Pancreas (tissue), 10 donors: Measurements from ENCODE around the gene ADCYAP1R1. TPM values are rescaled to one million over a fixed set of nuclear protein-coding genes. Genes with fewer than 3 reads are reported as not detected.

Source experiments
- ATAC-seq, 4 donors: fragments of 200-7000 bp; cut with Tn5 transposase; one replicate each; pipeline versions ENCODE4 v1.8.0 to v1.9.1; 2020; ENCODE audit warnings: mild to moderate bottlenecking in 4 of 4, moderate library complexity in 4 of 4
- DNase-seq, 6 donors: peaks; one replicate each; pipeline ENCODE4 v3.0.0-alpha.2; 2020
- FAIRE-seq: peaks from 2 replicates; lab custom pipeline; 2012; peaks lifted over from hg19 to GRCh38; lab: Jason Lieb, UNC
- H3K27ac ChIP-seq, 4 donors: fragments of 200-600 bp; sonication (generic); 1 replicate in 3 of 4; 2 replicates in 1 of 4; pipeline versions ENCODE4 v1.5.0 to v1.8.0; 2020
- H3K27me3 ChIP-seq, 4 donors: fragments of 200-600 bp; one replicate each; pipeline ENCODE4 v1.8.0; 2021
- H3K36me3 ChIP-seq, 3 donors: fragments of 200-600 bp; sonication (generic) in 1 of 3; one replicate each; pipeline versions ENCODE4 v1.5.0 to v1.8.0; 2020 to 2021
- H3K4me1 ChIP-seq, 3 donors: fragments of 200-600 bp; one replicate each; pipeline ENCODE4 v1.8.0; 2021
- H3K4me3 ChIP-seq, 4 donors: fragments of 200-600 bp; sonication (generic) in 2 of 4; one replicate each; pipeline versions ENCODE4 v1.5.0 to v1.8.0; 2020 to 2021
- H3K9me3 ChIP-seq, 4 donors: fragments of 200-600 bp; one replicate each; pipeline ENCODE4 v1.8.0; 2021
- WGBS, 2 donors: extraction: QIAGEN DNeasy Blood & Tissue Kit; methylation state at CpG; one replicate each; pipeline ENCODE4 v1.1.7; 2013; 5-methylcytosine and 5-hydroxymethylcytosine counted together
- intact Hi-C, 3 donors: fragments of 100-400 bp; cut with DNase I; formaldehyde crosslinking; loops; one replicate each; pipeline versions ENCODE4 v1.11.1 to v1.14.2; 2022
- polyA plus RNA-seq, 2 donors: library from polyadenylated mRNA; stranded (reverse); fragments of 200-250 nt; gene quantifications; one replicate each; pipeline ENCODE4 v1.2.3, GENCODE V29; 2013
- total RNA-seq, 6 donors: library from RNA; stranded (reverse); fragmentation: NEBNext Ultra II Directional in 4 of 6; extraction: Animal tissue kit (Norgen Biotek cat#: 25700) in 4 of 6; gene quantifications; one replicate each; pipeline versions ENCODE4 v1.2.1 to v1.2.4, GENCODE V29; 2021 to 2023
- TF ChIP-seq, protein P1 (sequence below), 4 donors: fragments of 200-600 bp; sonication (generic) in 3 of 4; IDR thresholded peaks; one replicate each; pipeline versions ENCODE4 v1.5.0 to v1.8.0; 2021; ENCODE audit warnings: antibody characterized with exemption in 4 of 4
- donor health status: healthy with polysubstance abuse.
- donor health status: DM: no; HTN: no; CAD: no; lungs with moderate emphysema.
- donor health status: DM: no; HTN: no; CAD: no.
- donor health status: control.
- donor health status: control.
- donor health status: Bipolar disorder and iron deficiency.
- donor health status: DM: yes; HTN: yes; CAD: no.
- donor health status: DM: no; HTN: no; CAD: no.
- donor health status: DM: no; HTN: no; CAD: no.
- donor health status: DM: yes; HTN: yes; CAD: no.

ADCYAP1R1 gene
- total and polyA plus RNA-seq, 8 donors: 0.27 to 2.7 (median 0.55) TPM

DNA sequence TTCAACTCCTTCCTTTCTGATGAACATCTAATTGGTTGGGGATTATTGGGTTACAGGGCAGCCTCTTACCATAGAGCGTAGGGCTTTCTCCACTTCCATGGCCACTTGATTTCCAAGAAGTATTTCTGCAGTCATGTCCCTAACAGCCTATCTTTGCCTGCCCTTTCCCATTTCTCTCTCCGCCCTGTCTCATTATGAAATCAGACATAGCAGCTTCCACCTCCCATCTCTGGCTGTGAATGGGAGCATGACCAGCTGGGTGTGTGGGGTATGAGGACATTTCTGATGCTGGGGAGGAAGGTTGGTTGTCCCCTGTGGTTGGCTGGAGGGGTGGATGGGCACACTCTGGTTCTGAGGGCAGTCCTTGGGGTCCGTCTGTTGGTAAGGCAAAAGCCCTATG, 41.2 kb downstream of the ADCYAP1R1 start:
- intact Hi-C loops: no loop called here
- Histone ChIP-seq H3K9me3 (no peaks in the 10 kb centered on the region), H3K27me3 (no peaks in the 10 kb centered on the region), H3K4me1 (no peaks in the 10 kb centered on the region), H3K27ac (no peak overlapping the region), H3K4me3 (no peak overlapping the region), H3K36me3 (no peaks in the 10 kb centered on the region)
- TF ChIP-seq, protein P1, sequence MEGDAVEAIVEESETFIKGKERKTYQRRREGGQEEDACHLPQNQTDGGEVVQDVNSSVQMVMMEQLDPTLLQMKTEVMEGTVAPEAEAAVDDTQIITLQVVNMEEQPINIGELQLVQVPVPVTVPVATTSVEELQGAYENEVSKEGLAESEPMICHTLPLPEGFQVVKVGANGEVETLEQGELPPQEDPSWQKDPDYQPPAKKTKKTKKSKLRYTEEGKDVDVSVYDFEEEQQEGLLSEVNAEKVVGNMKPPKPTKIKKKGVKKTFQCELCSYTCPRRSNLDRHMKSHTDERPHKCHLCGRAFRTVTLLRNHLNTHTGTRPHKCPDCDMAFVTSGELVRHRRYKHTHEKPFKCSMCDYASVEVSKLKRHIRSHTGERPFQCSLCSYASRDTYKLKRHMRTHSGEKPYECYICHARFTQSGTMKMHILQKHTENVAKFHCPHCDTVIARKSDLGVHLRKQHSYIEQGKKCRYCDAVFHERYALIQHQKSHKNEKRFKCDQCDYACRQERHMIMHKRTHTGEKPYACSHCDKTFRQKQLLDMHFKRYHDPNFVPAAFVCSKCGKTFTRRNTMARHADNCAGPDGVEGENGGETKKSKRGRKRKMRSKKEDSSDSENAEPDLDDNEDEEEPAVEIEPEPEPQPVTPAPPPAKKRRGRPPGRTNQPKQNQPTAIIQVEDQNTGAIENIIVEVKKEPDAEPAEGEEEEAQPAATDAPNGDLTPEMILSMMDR (IDR thresholded peaks at IDR 0.05): no peak
- WGBS, 2 donors: 76 to 87% methylated on average over 3 of the region's 3 CpGs
- DNase-seq (no peak), ATAC-seq (no peak), FAIRE-seq (no peak)

DNA sequence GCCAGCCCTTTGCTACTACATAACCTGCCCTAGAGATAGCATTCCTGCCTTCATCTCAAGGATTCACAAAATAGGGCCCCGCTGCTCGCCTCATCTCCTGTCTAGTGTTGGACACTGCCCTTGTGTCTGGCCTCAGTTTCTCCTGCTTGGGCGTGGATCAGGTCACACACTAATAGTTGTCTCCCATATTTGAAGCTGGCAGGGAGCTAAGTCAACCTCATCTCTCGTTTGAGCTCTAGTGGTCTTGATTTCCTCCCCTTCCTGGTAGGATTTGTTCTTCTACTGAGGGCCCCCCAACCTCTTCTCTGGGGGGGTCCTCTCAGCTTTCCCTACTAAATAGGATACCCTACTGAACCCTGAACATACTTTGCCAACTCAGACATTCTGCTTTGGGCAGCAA, 42.2 kb downstream of the ADCYAP1R1 start:
- intact Hi-C loops: no loop called here
- no peak for FAIRE-seq
- Histone ChIP-seq H3K9me3 (no peaks in the 10 kb centered on the region), H3K4me3 (no peak overlapping the region), H3K27me3 (no peaks in the 10 kb centered on the region), H3K4me1 (no peaks in the 10 kb centered on the region), H3K36me3 (no peaks in the 10 kb centered on the region), H3K27ac (no peak overlapping the region)
- peak in 1 of 6 donors; percentile 14 for DNase-seq
- ATAC-seq: no peak
- TF ChIP-seq, protein P1 (IDR thresholded peaks at IDR 0.05): no peak
- WGBS, 2 donors: 66 to 74% methylated on average over 4 of the region's 4 CpGs

DNA sequence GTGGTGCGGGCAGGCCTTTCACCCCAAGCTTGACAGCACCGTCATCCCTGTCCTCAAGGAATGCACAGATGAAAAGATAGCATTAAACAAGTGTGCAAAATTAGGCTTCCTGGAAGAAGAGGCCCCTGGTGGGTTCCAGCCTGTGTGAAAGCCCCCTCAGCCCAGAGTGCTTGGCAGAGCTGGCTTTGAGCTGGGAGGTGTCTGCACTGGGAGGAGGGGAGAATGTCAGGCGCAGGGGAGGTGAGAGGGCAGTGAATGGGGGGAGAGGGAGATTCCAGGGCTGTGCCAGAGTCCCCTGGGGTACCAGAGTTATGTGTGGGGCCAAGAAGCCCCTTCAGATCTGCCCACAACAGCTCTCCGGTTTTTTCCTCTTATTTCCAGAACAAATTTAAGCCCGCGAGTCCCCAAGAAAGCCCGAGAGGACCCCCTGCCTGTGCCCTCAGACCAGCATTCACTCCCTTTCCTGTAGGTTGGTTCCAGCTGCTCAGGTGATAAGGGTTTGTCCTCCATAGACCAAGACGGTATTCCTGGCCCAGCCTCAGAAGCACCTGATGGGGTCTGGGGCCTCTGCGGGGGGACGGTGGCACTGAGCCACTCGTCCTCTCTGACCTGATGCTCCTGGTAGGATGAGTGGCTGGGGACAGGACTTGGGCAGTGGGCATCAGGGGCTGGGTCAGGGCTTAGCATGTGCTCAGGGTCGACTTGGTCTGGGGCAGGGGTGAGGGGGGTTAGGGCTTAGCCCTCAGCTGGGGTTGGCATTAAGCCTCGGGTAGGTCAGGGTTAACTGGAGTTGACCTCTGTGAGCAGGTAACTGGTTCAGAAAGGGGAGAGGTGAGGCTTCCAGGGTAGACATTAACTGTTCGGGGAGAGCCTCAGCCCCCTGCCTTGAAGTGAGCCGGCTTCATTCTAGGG, 43.4 kb downstream of the ADCYAP1R1 start:
- FAIRE-seq (no peak), ATAC-seq (no peak), DNase-seq (peak in 1 of 6 donors; percentile 30)
- TF ChIP-seq, protein P1 (IDR thresholded peaks at IDR 0.05): no peak
- intact Hi-C loops: no loop called here
- no peaks in the 10 kb centered on the region for H3K36me3 ChIP-seq
- H3K27me3 ChIP-seq: no peaks in the 10 kb centered on the region
- no peak overlapping the region for H3K27ac ChIP-seq
- H3K4me3 ChIP-seq: no peak overlapping the region
- 61 to 66% methylated on average over 15 of the region's 15 CpGs for WGBS, 2 donors
- no peaks in the 10 kb centered on the region for H3K4me1 ChIP-seq
- no peaks in the 10 kb centered on the region for H3K9me3 ChIP-seq

DNA sequence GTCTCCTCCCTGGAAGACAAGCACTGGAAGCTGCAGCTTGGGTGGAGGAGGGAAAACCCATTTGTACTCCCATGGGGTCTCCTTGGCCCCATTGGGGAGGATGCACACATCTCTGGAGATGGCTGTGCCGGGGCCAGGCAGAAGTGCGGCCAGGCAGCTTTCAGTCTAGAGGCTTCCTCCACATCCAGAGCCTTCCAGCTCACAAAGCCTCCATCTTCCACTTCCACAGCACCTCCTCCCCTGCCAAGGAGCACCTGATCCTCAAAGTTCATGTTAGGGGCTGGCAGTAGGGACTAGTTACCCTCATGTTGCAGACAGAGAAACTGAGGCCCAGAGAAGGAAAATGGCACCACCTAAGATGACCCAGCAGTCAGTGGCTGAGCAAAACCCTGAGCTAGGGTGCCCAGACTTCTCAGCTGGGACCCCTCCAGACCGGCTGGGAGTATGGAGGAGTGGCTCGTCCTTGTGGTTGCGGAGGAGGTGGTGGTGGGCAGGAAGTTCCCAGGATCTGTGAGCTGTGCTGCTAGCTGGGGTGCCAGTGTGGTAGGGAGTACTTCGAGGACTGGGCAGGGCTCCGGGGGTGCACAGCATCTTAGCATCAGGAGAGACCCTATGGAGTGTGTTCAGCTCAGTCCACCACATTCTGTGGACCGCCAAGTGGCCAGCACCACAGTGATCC, 44.2 kb downstream of the ADCYAP1R1 start:
- 51 to 62% methylated on average over 8 of the region's 8 CpGs for WGBS, 2 donors

More for the DNA sequence above, 44.2 kb downstream of the ADCYAP1R1 start:
- no peaks in the 10 kb centered on the region for H3K9me3 ChIP-seq
- intact Hi-C loops: no loop called here
- no peak for ATAC-seq
- H3K4me3 ChIP-seq: no peak overlapping the region
- no peaks in the 10 kb centered on the region for H3K27me3 ChIP-seq
- H3K36me3 ChIP-seq: no peaks in the 10 kb centered on the region
- H3K4me1 ChIP-seq: no peaks in the 10 kb centered on the region
- no peak overlapping the region for H3K27ac ChIP-seq
- TF ChIP-seq, protein P1 (IDR thresholded peaks at IDR 0.05): no peak
- no peak for FAIRE-seq
- DNase-seq: peak in 1 of 6 donors; percentile 33
